ENCODE measurements around the gene UNKL.
A peak's percentile ranks its signal among the peaks of the same experiment; 100 is the strongest.
"Not testable (repeated sequence)": the region's sequence is repeated elsewhere in the genome, so short reads cannot be mapped to it uniquely, and the experiment has no call there.

UNKL gene

DNA sequence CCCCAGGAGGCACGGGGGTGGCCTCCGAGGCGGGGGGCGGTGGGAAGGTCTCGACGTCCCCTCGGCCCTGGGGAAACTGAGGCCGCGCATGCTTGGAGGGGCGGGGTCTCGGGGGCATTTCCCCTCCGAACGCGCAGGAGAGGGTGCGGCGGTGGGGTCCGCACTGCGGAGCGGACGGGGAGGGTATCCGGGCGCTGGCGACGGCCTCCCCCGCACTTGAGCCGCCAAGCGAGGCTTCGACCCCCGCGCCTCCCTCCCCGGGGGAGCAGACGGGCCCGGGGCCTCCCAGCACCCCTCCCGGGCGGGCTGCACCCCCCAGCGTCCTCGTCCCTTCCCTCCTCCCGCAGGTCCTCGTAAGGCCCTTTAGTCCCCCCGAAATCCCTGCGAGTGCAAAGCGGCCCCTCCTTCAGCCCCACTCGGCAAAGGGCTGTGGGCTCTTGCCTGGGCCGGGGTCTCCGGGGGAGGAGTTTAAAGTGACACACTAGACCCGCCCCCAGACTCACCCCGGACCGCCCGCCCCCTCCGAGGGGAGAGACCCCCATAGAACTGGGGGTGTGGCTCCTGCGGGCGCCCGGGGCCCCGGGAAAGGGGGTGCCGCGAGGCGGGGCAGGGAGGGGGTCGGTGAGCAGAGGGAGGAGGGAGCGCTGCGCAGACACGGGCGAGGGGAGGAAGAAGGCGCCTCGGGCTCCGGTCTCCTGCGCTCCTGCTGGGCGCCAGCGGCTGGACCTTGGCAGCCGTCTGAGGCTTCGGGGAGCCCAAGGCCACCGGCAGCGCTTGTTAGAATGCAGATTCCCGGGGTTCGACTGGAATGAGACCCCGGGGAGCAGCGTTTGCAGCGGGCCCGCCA, 80.4 kb downstream of the UNKL start:
- no peak for DNase-seq

DNA sequence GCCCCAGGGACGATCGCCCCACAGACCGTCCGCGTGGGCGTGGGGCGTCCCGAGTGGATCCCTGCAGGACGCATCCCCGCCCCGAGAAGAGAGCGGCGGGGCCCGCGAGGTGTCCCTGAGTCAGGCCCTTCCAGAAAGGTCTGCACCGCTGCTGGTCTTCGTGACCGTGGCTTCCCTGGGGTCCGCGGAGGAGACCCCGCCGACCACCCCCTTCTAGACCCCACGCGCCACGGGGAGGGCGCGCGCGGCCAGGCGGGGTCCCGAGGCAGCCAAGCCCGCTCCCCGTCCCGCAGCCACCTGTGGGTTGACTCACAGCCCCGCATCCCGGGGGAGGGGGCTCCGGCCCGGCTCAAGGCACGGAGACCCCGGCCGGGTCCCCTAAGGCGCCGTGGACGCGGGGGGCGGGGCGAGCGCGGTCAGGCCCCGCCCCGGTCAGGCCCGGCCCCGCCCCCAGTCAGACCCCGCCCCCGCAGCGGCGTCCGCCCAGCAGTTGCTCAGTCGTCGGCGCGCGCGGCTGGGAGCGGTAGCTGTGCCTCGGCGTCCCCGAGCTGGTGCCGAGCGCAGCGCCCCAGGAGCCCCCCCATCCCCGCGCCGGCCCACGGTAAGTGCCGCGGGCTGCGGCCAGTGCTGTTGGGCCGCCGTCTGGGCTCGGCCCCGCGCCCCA, 81.2 kb downstream of the UNKL start, which contains the start of gene BAIAP3:
Gene BAIAP3 (plus strand): TSS at position 497 of the 664 bp plus-strand sequence. CDS start 4,905 bp downstream, outside the sequence.
- no peak for DNase-seq

DNA sequence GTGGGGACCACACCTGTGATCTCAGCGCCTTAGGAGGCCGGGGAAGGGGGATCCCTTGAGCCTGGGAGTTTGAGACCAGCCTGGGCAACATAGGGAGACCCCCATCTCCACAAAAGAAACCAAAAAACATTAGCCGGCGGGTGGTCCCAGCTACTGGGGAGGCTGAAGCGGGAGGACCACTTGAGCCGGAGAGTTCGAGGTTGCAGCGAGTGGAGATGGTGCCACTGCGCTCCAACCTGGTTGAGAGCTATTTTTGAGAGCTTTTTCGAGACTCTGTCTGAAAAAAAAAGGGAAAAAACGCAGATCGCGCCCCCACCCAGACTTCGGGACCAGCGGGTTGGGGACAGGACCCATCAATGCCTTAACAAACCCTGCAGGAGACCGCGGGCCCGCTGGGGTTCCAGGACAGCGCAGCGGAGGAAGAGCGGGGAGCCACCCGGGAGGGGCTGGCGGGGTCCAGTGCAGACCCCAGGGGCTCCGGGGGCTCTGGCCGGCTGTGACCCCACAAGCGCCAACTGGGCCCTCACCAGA, 81.8 kb downstream of the UNKL start:
- no peak for DNase-seq

DNA sequence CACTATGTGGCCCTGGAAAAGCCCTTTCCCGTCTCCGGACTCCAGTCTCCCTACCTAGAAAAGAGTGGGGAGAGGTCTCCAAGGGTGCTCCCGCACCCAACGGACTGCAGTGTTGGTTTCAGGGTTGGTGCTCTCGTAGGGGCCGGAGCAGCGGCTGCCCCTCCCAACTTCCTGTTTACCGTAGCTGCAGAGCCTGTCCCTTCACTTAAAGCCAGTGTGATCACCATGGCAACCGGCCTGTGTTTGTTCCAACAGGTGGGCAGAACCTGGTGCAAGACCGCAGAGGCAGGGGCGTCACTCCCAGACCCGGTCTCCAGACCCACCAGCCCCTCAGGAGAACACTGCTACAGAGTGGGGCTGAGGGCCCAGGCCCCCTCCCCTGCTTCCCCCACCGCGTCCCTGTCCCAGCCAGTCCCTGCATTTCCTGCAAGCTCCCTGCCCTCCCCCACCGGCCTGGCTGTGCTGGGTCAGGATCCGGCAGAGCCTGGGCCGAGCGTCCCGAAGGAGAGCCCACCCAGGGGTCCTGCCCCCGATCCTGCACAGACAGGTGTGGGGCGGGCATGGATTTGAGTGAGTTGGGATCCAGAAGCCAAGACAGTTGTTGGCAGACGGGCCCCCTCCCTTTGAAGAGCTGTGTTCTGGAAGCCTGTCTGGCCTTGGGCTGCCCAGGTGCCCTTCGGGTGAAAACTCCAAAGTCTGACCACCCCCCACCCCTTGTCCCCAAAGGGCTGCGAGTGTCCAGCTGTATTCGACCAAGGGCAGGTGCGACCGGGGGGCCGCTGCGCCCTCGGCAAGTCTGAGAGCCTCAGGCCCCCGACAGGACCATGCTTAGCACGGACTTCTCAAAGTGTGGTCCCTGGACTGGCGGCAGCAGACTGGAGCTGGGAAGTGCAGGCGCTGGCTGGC, 82.5 kb downstream of the UNKL start:
- peak in 1 of 2 experiments; percentile 52 for DNase-seq

DNA sequence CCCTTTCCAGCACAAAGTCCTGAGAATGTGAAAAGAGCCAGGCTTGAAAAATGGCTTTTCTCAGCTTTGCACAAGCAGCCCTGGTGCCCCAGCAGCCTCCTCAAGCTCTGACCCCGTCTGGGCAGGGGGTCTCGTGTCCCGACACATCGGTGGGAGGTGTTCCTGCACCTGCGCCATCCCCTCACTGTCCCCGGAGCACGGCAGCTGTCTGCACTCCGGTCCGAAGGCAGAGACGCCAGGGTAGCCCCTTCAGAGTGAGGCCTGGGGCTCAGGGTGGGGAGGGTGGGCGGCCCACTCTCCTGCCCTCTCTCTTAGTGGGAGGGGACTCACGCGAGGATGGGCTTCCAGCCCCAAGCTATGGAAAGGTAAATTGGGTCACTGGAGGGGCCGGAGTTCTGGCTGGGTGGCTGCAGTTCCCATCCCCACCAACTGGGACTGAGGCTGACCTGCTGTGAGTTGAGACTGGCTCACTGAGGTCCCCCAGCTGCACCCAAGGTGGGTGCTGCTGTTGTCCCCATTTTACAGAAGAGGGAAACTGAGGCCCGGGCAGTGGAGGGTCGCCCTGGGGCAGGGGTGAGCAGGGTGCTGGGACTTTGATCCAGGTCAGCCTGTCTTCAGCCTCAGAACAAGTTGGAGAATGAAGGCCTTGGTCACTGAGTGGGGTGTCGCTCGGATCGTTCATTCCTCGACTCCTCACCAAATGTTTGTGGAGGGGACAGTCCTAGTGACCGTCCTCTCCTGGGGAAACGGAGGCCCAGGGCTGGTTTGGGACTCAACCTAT, 83.4 kb downstream of the UNKL start:
- DNase-seq, result no peak

DNA sequence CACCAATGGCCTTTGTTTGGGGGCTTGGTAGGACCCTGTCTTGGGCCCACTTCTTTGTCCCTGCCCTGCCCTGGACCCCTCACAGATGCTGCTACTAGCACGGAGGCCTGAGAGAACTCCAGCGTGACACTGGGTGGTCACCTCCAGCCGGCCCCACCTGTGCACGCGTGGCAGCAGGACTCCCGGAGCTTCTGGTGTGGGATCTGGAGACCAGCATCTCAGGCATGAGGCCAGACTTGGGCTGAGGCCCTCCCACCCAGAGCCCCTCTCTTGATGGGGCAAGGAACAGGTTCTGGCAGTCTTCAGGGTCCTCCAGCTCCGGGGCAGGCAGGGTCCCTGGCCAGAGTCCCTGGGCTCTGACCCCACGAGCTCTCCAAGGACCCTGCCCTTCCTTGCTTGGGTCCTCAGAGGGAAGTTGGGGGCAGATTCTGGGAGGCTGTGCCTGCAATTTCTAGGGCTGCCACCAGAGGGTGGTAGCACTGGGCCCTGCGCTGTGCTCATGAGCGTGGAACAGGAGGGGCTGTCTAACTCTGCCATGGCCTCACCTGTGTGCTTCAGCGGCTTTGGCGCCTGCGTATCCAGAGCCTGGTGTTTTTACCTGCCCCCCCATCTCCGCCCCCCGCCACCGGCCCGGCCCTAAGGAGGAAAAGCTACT, 84.1 kb downstream of the UNKL start:
- no peak for DNase-seq

DNA sequence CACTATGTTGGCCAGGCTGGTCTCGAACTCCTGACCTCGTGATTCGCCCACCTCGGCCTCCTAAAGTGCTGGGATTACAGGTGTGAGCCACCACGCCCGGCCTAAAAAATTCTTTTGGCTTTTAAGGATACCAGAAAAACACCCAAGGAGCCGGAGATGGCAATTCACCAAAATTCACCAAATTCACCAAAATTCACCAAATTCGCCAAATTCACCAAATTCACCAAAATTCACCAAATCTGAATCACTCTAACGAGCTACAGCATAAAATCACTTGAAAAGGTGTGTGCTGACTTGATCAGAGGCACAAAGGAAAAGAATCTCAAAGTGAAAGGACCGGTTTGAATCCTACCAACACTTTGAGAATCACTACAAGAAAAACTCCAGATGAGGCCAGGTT, 85.5 kb downstream of the UNKL start:
- not testable (repeated sequence) for DNase-seq

DNA sequence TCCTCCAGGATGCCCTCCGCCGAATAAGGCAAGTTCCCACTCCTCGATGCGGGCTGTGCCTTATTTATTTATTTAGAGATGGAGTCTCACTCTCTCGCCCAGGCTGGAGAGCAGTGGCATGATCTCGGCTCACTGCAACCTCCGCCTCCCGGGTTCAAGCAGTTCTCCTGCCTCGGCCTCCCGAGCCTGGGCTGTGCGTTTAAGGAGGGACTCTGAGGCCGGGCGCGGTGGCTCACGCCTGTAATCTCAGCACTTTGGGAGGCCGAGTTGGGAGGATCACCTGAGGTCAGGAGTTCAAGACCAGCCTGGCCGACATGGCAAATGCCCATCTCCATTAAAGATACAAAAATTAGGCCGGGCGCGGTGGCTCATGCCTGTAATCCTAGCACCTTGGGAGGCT, 86.4 kb downstream of the UNKL start:
- not testable (repeated sequence) for DNase-seq

DNA sequence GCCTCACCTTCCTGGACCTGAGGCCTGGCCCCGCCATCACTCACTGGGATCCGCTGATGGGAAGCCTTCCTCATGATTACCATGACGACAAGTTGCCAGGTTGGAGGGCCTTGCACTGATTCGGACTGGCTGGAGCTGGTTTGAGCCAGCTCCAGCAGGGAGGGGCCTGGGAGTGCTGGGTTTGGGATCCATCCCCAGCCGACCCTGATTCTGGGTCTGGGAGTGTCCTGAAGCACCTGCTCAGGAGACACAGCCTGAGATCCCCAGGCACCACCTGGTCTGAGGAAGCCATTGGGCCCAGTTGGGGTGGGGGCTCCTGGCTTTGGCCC, 86.9 kb downstream of the UNKL start:
- DNase-seq, result no peak

DNA sequence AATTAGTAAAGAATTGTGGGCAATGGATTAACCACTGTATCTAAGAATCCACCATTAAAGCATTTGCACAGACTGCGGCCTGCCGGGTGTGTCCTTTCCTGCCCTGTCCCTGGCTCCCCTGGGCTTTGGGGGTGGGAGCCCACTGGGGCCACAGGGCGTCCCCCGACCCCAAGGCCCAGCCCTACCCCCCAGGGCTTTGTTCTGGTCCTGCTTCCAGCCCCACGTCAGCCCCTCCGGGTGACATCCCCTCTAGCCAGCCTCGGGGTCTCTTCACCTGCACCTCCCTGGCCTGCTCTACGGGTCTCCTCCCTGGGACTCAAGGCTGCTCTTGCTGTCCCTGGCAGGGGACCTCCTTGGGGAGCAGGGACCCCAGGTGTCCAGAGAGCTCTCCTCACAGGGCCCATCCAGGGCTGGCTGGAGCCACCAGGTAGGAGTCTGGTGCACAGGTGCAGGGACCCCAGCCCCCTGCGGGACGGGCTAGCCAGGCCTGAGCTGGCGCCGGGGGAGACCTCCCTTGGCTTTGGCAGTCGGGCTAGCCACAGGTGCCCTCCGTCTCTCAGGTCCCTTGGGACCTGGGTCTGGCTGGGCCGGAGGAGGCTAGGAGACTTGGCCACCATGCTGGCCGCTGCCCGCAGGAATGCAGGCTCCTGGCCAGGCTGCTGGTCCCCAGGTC, 87.4 kb downstream of the UNKL start:
- no peak for DNase-seq

DNA sequence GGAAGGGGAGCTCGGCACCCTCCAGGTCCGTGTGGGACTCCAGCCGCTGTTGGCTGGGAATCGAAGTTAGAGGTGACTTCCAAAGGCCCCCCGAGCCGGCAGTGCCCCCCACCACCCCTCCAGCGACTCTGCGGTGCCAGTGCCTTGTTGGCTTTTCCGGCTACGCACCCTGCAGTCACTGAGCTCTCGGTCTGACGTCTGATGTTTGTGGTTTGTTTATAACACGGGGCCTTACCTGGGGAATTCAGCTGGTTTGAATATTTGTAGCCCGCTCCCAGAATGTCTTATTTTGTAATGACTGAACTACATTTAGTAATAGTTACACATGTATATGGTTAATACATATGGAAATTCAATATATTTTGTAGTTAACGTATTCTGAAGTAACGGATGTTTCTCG, 88.1 kb downstream of the UNKL start:
- DNase-seq, result no peak

DNA sequence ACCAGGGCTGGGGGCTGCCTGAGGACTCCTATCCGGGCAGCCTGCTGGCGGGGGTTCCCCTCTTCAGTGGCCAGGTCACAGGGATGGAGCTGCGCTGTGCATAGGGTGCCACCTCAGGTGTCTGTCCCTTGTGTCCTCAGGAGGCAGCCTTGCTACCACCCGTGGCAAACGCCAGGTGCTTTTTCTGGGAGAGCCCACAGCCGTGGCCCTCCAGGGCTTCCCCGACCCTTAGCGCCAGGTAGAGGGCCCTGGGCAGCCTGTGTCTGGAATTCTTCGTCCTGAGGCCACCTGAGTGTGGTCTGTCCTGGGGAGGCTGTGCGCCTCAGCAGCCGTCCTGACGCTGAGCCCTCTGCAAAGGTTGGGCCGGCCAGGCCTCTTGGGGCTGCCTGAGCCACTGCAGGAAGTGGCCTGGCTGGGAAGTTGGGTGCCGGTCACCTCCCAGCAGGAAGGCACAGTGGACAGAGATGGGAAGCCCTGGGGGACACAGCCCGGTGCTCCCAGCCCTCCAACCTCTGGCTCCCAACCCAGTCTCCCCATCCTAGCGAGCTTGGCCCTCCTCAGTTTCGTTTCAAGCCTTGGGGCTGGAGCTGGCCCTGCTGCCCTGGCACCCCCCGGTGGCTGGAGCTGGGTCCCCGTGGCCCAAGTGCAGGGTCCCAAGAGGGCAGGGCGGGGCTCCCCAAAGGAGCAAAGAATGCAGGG, 88.7 kb downstream of the UNKL start:
- DNase-seq, result no peak

DNA sequence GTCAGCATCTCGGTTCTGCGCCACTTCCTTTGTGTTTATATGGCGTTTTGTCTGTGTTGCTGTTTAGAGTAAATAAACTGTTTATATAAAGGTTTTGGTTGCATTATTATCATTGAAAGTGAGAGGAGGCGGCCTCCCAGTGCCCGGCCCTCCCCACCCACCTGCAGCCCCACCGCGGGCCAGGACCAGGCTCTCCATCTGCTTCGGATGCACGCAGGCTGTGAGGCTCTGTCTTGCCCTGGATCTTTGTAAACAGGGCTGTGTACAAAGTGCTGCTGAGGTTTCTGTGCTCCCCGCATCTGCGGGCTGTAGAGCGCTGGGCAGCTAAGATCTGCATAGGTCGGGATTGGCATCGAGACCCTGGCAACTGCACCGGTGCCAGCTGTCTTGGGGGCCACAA, 89.2 kb downstream of the UNKL start:
- DNase-seq, result no peak

DNA sequence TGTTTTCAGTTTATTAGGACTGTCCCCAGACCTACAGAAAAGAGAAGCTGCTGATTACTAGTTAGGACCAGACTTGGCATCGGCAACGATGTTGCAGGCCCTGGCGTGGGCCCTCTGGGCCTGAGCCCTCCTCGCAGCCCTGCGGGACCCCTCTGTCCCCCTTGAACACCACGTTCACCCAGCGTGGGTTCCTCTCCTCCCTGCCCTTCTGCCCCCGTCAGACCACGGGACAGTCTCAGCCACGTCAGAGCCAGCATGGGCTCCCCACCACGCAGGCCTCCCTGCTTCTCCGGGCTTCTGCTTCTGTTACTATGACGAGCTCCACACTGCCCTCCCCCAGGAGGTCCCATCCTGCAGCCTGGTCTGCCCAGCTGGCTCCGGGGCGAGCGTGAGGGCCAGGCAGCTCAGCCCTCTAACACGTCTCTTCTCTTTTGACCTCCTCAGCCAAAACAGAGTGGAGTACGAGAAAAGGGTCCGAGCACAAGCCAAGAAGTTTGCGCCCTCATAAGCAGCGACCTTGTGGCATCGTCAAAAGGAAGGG, 90.1 kb downstream of the UNKL start:
- DNase-seq, result no peak

DNA sequence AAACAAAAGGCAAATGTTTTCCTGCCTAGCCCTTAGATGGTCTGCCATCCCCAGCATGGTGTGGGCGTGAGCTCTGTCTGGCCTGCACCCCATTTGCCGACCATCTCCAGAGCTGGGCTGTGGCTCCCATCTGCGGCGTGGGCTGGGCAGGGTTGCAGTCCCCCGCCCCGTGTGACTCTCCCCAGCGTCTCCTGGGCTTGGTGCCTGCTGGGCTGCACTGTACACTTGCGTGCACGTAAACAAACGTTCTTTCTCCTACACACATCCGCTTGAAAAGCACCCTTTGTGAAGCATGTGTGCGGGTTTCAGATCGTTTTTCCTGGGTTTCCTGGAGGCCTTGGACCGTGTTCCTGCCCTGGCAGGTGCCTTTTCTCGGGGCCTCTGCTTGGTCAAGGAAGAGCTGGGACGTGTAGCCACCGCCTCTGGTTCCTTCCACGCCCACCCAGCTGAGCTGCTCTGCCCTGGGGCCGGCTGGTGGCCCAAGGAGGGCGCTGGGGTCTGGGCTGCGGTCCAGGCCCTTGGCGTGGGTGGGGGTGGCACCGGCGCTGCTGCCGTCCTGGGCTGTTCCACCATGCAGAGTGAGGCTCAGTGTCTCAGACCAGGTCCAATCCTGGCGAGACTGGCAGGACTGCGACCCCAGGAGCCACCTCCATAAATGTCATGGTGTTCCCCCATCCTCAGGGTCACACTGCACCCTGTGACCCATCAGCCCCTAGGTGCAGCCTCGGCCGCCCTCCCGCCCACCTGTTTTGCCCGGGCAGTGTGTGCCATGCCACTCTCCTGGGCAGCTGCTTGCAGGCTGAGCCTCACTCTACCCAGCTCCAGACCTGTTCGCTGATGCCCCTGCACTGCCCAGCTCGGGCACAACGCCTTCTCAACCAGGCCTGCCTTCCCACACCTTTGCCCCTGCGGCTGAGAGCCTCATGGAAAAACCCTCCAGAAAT, 90.9 kb downstream of the UNKL start:
- DNase-seq, result no peak

DNA sequence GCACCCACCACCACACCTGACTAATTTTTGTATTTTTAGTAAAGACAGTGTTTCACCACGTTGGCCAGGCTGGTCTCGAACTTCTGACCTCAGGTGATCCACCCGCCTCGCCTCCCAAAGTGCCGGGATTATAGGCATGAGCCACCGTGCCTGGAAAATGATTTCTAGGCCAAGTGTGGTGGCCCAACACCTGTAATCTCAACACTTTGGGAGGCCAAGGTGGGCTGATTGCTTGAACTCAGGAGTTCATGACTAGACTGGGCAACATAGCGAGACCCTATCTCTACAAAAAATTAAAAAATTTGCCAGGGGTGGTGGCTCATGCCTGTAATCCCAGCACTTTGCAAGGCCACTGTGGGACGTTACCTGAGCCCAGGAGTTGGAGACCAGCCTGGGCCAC, 92.1 kb downstream of the UNKL start:
- DNase-seq, result no peak

DNA sequence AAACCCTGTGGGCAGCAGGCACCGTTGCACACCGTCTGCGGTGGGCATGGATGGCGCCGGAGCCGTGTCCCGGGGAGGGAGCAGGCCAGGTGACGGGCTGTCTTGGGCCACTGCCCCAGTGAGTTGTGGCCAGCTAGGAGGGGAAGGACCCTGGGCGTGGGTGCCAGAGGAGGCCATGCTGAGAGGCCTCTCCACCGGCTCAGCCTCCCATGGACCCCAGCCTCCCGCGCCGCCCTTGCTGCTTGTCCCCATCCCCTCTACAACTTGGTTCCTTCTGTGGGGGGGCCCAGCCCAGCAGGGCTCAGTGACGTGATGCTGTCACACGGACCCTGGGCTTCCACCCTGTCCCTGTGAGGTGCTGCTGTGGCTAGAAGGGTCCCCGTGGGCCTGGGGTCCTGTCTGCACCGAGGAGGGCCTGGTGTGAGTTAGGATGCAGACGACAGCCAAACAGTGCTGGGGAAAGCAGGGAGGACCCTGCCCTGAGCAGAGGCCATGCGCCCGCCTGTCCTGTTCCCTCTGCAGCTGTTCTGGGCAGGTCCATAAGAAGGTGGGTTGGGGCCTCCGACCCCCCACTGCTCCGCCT, 93.8 kb downstream of the UNKL start:
- DNase-seq, result no peak

DNA sequence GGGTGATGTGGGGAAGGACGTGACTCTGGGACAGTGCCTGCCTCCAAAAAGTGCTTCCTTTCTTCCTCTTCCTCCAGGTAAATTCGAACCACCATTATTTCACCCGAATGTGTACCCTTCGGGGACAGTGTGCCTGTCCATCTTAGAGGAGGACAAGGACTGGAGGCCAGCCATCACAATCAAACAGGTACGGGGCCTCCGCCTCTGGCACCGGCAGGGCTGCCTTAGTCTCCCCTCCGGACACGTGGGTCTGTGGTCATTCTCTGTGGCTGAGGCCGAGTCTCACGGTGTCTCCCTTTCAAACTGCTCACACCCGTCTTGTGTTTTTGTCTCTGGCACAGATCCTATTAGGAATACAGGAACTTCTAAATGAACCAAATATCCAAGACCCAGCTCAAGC, 94.4 kb downstream of the UNKL start:
- DNase-seq, result no peak

DNA sequence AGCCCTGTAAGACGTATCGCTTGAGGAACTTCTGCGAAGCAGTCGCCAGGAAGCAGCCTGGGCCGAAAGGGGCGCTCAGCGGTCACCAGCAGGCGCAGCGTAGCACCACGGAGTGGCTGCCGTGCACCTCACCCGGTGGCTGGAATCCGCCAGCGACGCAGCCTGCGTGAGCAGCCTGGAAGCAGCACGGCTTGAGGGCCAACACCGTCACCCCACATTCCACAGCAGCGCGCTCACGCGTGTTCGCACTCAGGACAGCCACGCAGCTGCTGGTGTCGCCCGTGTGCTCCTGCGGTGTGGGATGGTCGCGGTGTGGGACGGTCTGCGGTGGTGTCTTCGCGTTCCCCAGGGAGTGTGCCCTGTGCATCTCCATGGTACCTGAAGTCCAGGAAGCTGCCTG, 95.5 kb downstream of the UNKL start:
- no peak for DNase-seq
